HEK293 (cell line): Measurements from ENCODE around the gene SNUPN.

ENCODE experiments used
- CTCF ChIA-PET: fragments of 350-600 bp; formaldehyde crosslinking; extraction: SDS; loops from one replicate; lab custom pipeline; 2021; ENCODE audit warnings: antibody characterized with exemption; lab: Yijun Ruan, JAX
- POLR2A ChIA-PET: fragments of 300-600 bp; formaldehyde crosslinking; extraction: SDS; loops from one replicate; lab custom pipeline; 2020; ENCODE audit warnings: antibody characterized with exemption, inconsistent platforms; lab: Yijun Ruan, JAX
- H3K27ac ChIP-seq: fragments of 200-500 bp; sonication (Bioruptor generic); 2 replicates; pipeline ENCODE4 v1.5.1; 2014; ENCODE audit warnings: low read depth, low read length, control low read depth, inconsistent platforms; ENCODE audit errors: extremely low read depth
- H3K36me3 ChIP-seq, 2 experiments: fragments of 200-500 bp in 1 of 2; sonication (Bioruptor generic) in 1 of 2; 1 replicate in 1 of 2; 2 replicates in 1 of 2; pipeline ENCODE4 v1.5.1; 2014 to 2017; ENCODE audit warnings: inconsistent platforms in 2 of 2, low read length in 2 of 2; ENCODE audit not compliant: control insufficient read depth in 2 of 2, insufficient read depth in 1 of 2
- H3K4me1 ChIP-seq: fragments of 200-500 bp; sonication (Bioruptor generic); 2 replicates; pipeline ENCODE4 v1.5.1; 2014; ENCODE audit warnings: mild to moderate bottlenecking, low read length, inconsistent platforms; ENCODE audit not compliant: control insufficient read depth, insufficient read depth
- H3K4me3 ChIP-seq: 2 replicates; pipeline ENCODE4 v1.5.1; 2011; ENCODE audit warnings: low read depth, mild to moderate bottlenecking, control low read depth, low read length, moderate library complexity
- H3K9me3 ChIP-seq: fragments of 200-500 bp; sonication (Bioruptor generic); 2 replicates; pipeline ENCODE4 v1.5.1; 2014; ENCODE audit warnings: low read depth, low read length, inconsistent platforms; ENCODE audit not compliant: control insufficient read depth, insufficient read depth
- HOXD13 ChIP-seq: sonication (generic); formaldehyde crosslinking; IDR thresholded peaks from 2 replicates; pipeline ENCODE4 v1.8.0; 2022; ENCODE audit warnings: missing genetic modification reagents, borderline replicate concordance
- IKZF3 ChIP-seq: fragments of 450-650 bp; IDR thresholded peaks from 2 replicates; pipeline ENCODE4 v1.5.0; 2018; ENCODE audit warnings: missing biosample characterization, mild to moderate bottlenecking, missing genetic modification characterization, moderate library complexity
- KLF16 ChIP-seq: fragments of 450-650 bp; formaldehyde crosslinking; IDR thresholded peaks from 2 replicates; pipeline ENCODE4 v1.5.1; 2017; ENCODE audit warnings: missing biosample characterization, missing genetic modification characterization
- ZBTB20 ChIP-seq: fragments of 450-650 bp; formaldehyde crosslinking; IDR thresholded peaks from 2 replicates; pipeline ENCODE4 v1.5.1; 2016; ENCODE audit warnings: missing biosample characterization, missing genetic modification characterization
- ZBTB8A ChIP-seq: fragments of 450-650 bp; formaldehyde crosslinking; IDR thresholded peaks from 2 replicates; pipeline ENCODE4 v1.5.1; 2016; ENCODE audit warnings: missing biosample characterization, missing genetic modification characterization
- ZFP41 ChIP-seq: fragments of 450-650 bp; formaldehyde crosslinking; IDR thresholded peaks from 2 replicates; pipeline ENCODE4 v1.5.1; 2016; ENCODE audit warnings: missing biosample characterization, missing genetic modification characterization, borderline replicate concordance
- ZNF140 ChIP-seq: fragments of 450-650 bp; formaldehyde crosslinking; IDR thresholded peaks from 2 replicates; pipeline ENCODE4 v1.5.1; 2016; ENCODE audit warnings: missing biosample characterization, missing genetic modification characterization
- ZNF16 ChIP-seq: fragments of 450-650 bp; formaldehyde crosslinking; IDR thresholded peaks from 2 replicates; pipeline ENCODE4 v1.5.1; 2016; ENCODE audit warnings: low read depth, missing biosample characterization, missing genetic modification characterization
- ZNF211 ChIP-seq: fragments of 450-650 bp; formaldehyde crosslinking; IDR thresholded peaks from 2 replicates; pipeline ENCODE4 v1.5.1; 2016; ENCODE audit warnings: low read depth, missing biosample characterization, missing genetic modification characterization
- ZNF600 ChIP-seq: fragments of 450-650 bp; formaldehyde crosslinking; IDR thresholded peaks from 2 replicates; pipeline ENCODE4 v1.5.1; 2016; ENCODE audit warnings: missing biosample characterization, missing genetic modification characterization
- TF ChIP-seq, protein P1 (sequence below): fragments of 450-650 bp; formaldehyde crosslinking; IDR thresholded peaks from 2 replicates; pipeline ENCODE4 v1.5.1; 2016; ENCODE audit warnings: missing biosample characterization, missing genetic modification characterization
- TF ChIP-seq, protein P2 (sequence below): fragments of 450-650 bp; formaldehyde crosslinking; conservative IDR thresholded peaks from 2 replicates; pipeline ENCODE4 v1.5.1; 2016; ENCODE audit warnings: low read depth, missing biosample characterization, missing genetic modification characterization

SNUPN gene

DNA sequence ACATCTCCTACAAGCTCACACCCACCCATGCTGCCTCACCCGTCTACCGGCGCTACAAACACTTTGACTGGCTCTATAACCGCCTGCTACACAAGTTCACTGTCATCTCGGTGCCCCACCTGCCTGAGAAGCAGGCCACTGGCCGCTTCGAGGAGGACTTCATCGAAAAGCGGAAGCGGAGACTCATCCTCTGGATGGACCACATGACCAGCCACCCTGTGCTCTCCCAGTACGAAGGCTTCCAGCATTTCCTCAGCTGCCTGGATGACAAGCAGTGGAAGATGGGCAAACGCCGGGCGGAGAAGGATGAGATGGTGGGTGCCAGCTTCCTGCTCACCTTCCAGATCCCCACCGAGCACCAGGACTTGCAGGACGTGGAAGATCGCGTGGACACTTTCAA lies 24.3 kb upstream of the SNUPN start:
- Histone ChIP-seq H3K4me1 (no peaks in the 10 kb centered on the region), H3K9me3 (no peaks in the 10 kb centered on the region), H3K27ac (no peak overlapping the region), H3K4me3 (no peak overlapping the region), H3K36me3 (peaks cover 0 to 10% of the 10 kb centered on the region in 2 experiments; a peak in 1 of 3 replicates)
- no peak for TF ChIP-seq ZNF211 (tag by site-specific recombination)
- no peak for TF ChIP-seq ZNF16 (tag by site-specific recombination)
- 0 out of 2 replicates have a peak, but pooled peaks have one; percentile 21 for TF ChIP-seq HOXD13 (CRISPR knock-in tag)
- ChIA-PET POLR2A (interaction anchor here (1.0 kb wide), 3 partner anchors 10 to 24 kb away, joined by 3 to 5 read pairs (median 3); partner anchors contain the start of genes IMP3 and SNUPN), CTCF (interaction anchor here (0.7 to 1.2 kb wide), 3 partner anchors 18 to 120 kb away, joined by 3 read pairs; partner anchors contain the start of gene SNUPN)

DNA sequence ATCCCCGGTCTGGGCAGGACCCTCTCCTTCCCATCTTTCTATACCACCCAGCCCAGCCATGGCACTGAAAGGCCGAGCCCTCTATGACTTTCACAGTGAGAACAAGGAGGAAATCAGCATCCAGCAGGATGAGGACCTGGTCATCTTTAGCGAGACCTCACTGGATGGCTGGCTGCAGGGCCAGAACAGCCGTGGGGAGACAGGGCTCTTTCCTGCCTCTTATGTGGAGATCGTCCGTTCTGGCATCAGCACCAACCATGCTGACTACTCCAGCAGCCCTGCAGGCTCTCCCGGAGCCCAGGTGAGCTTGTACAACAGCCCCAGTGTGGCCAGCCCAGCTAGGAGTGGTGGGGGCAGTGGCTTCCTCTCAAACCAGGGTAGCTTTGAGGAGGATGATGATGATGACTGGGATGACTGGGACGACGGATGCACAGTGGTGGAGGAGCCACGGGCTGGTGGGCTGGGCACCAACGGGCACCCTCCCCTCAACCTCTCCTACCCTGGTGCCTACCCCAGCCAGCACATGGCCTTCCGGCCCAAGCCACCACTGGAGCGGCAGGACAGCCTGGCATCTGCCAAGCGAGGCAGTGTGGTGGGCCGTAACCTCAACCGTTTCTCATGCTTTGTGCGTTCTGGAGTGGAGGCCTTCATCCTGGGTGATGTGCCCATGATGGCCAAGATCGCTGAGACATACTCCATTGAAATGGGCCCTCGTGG lies 23.7 kb upstream of the SNUPN start:
- TF ChIP-seq KLF16 (tag by site-specific recombination) (no peak), ZFP41 (tag by site-specific recombination) (no peak), ZNF140 (no peak), IKZF3 (tag by site-specific recombination) (no peak), ZBTB20 (no peak), ZNF600 (tag by site-specific recombination) (peak; percentile 90), ZBTB8A (tag by site-specific recombination) (0 out of 2 replicates have a peak, but pooled peaks have one; percentile 13)
- TF ChIP-seq, protein P1, sequence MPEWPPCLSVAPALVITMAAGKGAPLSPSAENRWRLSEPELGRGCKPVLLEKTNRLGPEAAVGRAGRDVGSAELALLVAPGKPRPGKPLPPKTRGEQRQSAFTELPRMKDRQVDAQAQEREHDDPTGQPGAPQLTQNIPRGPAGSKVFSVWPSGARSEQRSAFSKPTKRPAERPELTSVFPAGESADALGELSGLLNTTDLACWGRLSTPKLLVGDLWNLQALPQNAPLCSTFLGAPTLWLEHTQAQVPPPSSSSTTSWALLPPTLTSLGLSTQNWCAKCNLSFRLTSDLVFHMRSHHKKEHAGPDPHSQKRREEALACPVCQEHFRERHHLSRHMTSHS (tag by site-specific recombination): no peak
- TF ChIP-seq, protein P2, sequence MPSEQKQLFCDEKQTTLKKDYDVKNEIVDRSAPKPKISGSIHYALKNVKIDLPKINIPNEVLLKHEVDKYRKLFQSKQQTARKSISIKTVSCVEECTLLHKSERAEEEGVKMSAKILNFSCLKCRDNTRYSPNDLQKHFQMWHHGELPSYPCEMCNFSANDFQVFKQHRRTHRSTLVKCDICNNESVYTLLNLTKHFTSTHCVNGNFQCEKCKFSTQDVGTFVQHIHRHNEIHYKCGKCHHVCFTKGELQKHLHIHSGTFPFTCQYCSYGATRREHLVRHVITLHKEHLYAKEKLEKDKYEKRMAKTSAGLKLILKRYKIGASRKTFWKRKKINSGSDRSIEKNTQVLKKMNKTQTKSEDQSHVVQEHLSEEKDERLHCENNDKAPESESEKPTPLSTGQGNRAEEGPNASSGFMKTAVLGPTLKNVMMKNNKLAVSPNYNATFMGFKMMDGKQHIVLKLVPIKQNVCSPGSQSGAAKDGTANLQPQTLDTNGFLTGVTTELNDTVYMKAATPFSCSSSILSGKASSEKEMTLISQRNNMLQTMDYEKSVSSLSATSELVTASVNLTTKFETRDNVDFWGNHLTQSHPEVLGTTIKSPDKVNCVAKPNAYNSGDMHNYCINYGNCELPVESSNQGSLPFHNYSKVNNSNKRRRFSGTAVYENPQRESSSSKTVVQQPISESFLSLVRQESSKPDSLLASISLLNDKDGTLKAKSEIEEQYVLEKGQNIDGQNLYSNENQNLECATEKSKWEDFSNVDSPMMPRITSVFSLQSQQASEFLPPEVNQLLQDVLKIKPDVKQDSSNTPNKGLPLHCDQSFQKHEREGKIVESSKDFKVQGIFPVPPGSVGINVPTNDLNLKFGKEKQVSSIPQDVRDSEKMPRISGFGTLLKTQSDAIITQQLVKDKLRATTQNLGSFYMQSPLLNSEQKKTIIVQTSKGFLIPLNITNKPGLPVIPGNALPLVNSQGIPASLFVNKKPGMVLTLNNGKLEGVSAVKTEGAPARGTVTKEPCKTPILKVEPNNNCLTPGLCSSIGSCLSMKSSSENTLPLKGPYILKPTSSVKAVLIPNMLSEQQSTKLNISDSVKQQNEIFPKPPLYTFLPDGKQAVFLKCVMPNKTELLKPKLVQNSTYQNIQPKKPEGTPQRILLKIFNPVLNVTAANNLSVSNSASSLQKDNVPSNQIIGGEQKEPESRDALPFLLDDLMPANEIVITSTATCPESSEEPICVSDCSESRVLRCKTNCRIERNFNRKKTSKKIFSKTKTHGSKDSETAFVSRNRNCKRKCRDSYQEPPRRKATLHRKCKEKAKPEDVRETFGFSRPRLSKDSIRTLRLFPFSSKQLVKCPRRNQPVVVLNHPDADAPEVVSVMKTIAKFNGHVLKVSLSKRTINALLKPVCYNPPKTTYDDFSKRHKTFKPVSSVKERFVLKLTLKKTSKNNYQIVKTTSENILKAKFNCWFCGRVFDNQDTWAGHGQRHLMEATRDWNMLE (tag by site-specific recombination): no peak
- POLR2A ChIA-PET: interaction anchor here (1.0 kb wide), 3 partner anchors 9 to 24 kb away, joined by 3 to 5 read pairs (median 3); partner anchors contain the start of genes IMP3 and SNUPN
- no peak overlapping the region for H3K4me3 ChIP-seq
- H3K36me3 ChIP-seq: peaks cover 0 to 10% of the 10 kb centered on the region in 2 experiments; a peak in 1 of 3 replicates
- H3K27ac ChIP-seq: no peak overlapping the region
- CTCF ChIA-PET: interaction anchor here (1.0 kb wide), 1 partner anchor 24 kb away, joined by 3 read pairs; the partner anchor contains the start of gene SNUPN
- no peaks in the 10 kb centered on the region for H3K4me1 ChIP-seq
- H3K9me3 ChIP-seq: no peaks in the 10 kb centered on the region
